DMS53 treated with DMSO at 0.1 percent for 48 hours (cell line): ENCODE results near the gene TMEM52.
"Not testable (repeated sequence)": the region's sequence is repeated elsewhere in the genome, so short reads cannot be mapped to it uniquely, and the experiment has no call there.

Experiments used
- DNase-seq: peaks from one replicate; lab custom pipeline; 2025; ENCODE audit not compliant: unreplicated experiment; lab: John Stamatoyannopoulos, UW

Gene TMEM52

GRCh38 chr1:1946540-1946939 is 27.5 kb upstream of the TMEM52 start:
- no peak for DNase-seq

GRCh38 chr1:1945782-1946393 is 26.8 kb upstream of the TMEM52 start:
- DNase-seq, result no peak

GRCh38 chr1:1943834-1944570 is 24.9 kb upstream of the TMEM52 start:
- peak; percentile 2 for DNase-seq

- no peak for DNase-seq
These were observed 23.9 kb upstream of the TMEM52 start for GRCh38 chr1:1942753-1943656.

- DNase-seq, result no peak
These were observed 23.0 kb upstream of the TMEM52 start for GRCh38 chr1:1941868-1942752.

- no peak for DNase-seq
These were observed 22.2 kb upstream of the TMEM52 start for GRCh38 chr1:1941211-1941841.

- DNase-seq, result no peak
These were observed 21.0 kb upstream of the TMEM52 start for GRCh38 chr1:1940123-1940425.

- no peak for DNase-seq
These were observed 20.4 kb upstream of the TMEM52 start for GRCh38 chr1:1939296-1940122.

- no peak for DNase-seq
These were observed 19.7 kb upstream of the TMEM52 start for GRCh38 chr1:1938613-1939295.

GRCh38 chr1:1938276-1938573 is 19.1 kb upstream of the TMEM52 start:
- DNase-seq, result no peak

- DNase-seq, result no peak
These were observed 18.6 kb upstream of the TMEM52 start for GRCh38 chr1:1937549-1938275.

GRCh38 chr1:1937061-1937460 is 18.0 kb upstream of the TMEM52 start:
- no peak for DNase-seq

GRCh38 chr1:1934848-1935247 is 15.8 kb upstream of the TMEM52 start:
- not testable (repeated sequence) for DNase-seq

- no peak for DNase-seq
These were observed 10.8 kb upstream of the TMEM52 start for GRCh38 chr1:1929639-1930545.

- no peak for DNase-seq
These were observed 10.1 kb upstream of the TMEM52 start for GRCh38 chr1:1929102-1929638.

GRCh38 chr1:1928231-1929101 is 9.4 kb upstream of the TMEM52 start:
- DNase-seq, result no peak
